NCI-H774 (cell line): Measurements from ENCODE around the gene SNRNP48.

Experiments
- DNase-seq: peaks from one replicate; lab custom pipeline; 2025; lab: John Stamatoyannopoulos, UW

Gene SNRNP48

DNA sequence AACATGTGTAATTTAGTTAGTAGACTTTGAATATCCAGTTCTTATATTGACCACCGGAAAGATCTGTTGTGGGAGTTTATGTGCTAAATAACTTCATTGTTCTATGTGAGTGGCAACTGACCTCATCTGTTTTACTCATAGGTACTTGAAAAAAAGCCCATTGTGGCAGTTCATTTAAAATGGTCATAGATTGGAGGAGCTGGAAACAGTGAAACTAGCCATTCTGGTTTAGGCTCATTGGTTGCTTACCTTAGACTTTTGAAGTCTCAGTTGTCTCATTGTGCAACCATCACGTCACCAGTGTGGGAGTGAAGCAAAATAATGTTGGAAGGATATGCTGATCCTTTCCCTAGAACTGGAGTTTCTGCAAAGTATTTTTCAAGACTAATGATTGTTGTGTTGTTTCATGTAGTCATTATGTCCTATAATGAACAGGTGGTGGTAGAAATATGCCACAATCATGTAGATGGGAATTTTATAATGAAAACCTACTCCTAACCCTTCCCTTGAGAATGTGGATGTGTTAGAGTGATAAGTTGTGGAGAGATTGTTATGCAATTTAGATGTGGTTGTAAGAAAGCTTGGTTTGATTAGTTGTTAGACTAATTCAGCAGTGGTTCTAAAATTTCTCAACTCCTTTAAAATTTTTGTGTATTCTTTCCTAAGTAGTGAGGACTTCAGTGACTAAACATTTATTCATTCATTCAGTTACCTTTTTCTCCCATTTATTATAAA is 30.2 kb upstream of the SNRNP48 start:
- peak; percentile 46 for DNase-seq

DNA sequence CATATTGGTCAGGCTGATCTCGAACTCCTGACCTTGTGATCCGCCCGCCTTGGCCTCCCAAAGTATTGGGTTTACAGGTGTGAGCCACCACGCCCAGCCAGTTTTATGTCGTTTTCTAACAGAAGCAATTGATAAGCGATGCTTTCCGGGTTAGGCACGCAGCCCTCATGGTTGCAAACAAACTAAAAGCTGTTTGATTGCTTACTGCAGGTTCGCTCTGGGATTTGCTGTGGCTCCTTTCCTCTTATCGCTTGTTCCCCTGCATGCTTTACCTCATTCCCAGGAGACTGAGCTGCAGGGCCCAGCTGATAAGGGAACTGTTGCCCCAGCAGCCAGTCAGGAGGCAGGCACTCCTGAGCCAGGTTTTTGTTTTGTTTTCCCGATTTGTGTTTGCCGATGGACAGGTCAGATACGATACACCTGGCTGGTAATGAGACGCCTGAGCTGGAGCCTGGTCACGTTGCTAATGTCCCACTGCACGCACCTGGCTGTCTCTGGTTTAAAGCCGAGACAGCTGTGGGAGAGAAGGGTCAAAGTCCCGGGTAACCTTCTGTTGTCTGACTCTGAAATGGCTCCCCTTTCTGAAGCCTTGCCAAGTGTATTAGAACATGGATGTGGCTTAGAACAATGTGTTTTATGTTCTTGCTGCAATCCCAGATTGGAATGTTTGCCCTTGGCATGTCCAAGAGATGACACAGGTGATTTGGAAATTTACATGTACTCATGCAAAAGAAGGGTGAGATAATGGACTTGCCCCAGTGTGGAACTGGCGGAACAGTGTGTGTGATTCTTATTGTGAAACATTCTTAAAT is 28.6 kb upstream of the SNRNP48 start:
- peak; percentile 94 for DNase-seq

DNA sequence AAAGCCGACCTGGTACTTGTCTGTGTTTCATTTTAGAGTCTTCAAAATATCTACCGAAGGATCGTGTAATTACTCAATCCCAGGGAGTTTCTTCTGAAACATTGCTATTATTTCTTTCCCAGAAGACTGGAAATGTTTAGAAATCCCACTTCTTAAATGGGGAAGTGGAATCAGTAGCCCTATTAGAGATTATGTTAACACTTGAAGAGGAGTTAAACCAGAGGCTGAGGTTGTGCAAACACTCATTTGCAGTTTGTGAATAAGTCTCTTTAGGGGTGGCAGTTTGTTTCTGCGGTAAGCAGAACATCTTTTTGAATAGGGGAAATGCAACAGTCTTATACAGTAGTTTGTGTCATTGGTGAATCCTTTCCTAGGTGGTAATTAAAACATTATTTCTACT is 27.2 kb upstream of the SNRNP48 start:
- peak; percentile 16 for DNase-seq

DNA sequence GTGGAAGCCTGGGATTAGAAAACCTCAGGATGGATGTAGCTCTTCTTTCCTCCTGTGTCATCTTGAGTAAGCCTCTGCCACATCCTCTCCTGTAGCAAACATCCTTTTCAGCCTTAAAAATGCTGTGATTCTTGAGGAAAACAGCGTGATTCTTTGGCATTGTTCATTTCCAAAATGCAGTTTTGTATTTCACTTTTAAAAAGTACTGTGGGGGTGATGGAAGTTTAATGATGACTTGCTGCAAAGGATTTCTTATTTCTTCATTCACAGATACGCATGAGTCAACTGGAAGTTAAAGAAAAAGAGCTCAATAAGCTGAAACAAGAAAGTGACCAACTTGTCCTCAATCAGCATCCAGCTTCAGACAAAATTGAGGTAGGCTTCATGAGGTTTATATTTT is 23.9 kb upstream of the SNRNP48 start:
- DNase-seq: no peak

DNA sequence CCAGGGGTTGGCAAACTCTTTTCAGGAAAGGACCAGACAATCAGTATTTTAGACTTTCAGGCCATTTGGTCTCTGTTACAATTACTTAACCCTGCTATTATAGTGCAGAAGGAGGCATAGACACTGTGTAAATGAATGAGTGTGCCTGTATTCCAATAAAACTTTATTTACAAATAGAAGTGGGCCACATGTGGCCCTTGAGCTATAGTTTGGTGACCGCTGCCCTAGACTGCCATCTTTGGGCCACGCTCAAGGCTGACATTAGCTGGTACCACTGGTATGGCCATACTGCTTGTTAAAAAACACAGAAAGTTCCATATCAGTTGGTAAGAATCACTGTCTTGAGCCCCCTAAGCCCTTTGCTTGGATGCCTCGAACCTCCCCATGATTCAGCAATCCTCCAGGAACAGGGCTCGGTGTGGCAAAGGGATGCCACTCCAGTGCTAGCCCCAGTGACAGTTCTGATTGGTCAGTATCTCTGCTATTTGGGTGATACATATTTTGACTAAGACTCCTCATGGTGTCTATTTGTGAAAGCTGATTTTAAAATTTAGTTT is 23.3 kb upstream of the SNRNP48 start:
- no peak for DNase-seq

DNA sequence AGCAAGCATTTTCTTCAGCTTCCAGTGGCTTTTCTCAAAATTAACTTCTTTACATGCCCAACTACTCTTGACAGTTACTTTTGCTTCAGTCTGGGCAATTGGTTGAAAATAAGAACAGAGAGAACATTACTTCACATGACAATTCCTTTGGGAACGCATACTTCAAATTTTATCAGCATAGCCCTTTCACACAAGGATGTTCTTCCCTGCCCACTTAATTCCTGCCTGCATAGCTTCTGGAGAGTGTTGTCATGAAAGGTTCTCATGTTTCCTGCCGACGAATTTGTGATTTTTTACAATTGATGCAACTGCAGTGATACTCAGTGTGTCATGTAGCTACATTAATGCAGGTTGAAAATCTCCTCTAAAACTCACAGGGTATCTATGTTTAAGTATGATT is 22.0 kb upstream of the SNRNP48 start:
- DNase-seq: no peak

DNA sequence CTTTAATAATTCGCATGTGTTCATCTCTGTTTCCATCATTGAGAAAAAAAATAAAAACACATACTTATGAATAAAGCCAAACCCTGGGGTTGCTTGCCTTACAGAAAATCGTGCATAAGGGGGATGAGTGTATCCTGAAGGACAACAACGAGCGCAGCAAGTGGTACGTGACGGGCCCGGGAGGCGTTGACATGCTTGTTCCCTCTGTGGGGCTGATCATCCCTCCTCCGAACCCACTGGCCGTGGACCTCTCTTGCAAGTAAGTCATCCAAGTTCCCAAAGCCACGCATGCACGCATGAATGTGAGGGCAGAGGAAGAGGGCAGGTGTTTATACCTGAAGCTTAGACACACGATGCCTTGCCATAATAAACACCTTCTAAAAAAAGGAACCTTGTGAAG is 20.9 kb upstream of the SNRNP48 start:
- no peak for DNase-seq

DNA sequence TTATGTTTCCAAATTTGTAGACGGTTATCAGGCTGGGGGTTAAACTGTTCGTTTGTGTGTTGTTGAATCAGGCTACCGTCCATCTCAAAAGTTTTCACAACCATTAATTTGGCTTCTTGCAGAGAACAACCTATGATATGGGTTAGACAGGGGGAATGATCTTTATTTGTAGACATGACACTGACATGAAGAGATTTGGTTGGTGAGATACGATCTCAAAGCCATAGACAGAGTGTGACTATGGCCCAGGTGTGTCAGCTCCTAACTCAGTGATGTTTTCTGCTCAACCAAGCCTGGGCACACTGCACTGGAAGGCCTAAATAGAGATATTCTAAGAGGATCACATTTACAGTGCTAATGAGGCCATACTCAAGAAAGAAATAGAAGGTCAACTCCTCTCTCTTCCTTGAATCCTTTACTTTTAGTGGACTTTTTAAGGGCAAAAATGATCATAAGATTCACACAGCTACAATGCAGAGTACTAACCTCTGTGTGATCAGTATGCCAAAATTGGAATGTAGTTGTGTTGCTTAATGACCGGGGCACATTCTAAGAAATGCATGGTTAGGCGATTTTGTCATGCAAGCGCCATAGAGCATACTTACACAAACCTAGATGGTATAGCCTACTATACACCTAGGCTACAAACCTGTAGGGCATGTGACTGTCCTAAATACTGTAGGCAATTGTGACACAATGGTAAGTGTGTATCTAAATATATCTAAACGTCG is 17.6 kb upstream of the SNRNP48 start:
- DNase-seq: no peak

DNA sequence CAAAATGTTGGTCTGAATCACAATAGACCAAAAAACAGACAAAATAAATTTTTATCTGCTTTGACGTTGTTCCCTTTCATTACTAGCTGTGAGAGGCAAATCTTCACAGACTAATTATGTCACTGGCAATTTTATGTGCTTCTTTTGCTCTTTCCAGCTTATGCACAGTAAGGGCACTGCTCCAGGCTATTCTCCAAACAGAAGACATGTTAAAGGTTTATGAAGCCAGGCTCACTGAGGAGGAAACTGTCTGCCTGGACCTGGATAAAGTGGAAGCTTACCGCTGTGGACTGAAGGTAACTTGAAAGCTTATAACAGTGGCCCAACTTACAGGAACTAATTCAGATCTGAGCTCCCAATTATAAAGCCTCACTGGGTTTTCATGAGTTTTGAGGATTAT is 15.5 kb upstream of the SNRNP48 start:
- DNase-seq: no peak

DNA sequence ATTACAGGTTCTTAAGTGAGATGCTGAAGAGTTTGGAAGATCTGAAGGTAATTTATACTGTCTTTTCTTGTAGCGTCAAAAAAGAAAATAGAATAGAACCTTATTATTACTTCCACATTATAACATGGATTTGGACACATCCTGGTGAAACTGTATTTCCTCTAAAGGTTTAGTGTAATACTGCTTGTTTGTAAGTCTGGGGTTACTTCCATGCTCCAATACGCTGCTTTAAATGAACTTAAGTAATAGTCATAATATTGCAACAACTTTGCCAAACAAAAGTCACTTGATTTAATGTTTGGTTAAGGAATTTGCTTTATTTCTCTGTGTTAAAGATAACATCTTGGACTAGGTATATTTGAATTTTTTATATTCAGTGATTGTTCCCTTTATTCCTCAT is 11.5 kb upstream of the SNRNP48 start:
- DNase-seq: no peak

DNA sequence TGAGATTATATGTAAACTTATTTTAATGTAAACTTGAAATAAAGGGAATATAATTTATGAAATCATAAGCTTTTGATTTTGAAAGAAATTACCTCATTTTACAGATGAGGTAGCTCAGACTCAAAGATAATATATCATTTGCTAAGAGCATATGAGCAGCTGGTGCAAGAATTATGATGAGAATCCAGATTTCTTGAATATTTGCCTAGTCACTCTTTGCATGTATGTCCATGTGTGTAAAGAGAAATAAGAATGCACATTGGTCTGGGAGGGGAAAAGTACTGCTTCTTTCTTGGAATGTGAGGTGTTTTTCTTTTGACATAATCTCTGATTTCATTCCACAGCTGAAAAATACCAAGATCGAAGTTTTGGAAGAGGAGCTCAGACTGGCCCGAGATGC is 11.1 kb upstream of the SNRNP48 start:
- no peak for DNase-seq

DNA sequence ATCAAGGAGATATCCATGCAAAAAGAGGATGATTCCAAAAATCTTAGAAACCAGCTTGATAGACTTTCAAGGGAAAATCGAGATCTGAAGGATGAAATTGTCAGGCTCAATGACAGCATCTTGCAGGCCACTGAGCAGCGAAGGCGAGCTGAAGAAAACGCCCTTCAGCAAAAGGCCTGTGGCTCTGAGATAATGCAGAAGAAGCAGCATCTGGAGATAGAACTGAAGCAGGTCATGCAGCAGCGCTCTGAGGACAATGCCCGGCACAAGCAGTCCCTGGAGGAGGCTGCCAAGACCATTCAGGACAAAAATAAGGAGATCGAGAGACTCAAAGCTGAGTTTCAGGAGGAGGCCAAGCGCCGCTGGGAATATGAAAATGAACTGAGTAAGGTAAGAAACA is 10.1 kb upstream of the SNRNP48 start:
- DNase-seq: no peak

DNA sequence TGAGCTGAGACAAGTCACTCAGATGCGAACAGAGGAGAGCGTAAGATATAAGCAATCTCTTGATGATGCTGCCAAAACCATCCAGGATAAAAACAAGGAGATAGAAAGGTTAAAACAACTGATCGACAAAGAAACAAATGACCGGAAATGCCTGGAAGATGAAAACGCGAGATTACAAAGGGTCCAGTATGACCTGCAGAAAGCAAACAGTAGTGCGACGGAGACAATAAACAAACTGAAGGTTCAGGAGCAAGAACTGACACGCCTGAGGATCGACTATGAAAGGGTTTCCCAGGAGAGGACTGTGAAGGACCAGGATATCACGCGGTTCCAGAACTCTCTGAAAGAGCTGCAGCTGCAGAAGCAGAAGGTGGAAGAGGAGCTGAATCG is 9.5 kb upstream of the SNRNP48 start:
- no peak for DNase-seq

DNA sequence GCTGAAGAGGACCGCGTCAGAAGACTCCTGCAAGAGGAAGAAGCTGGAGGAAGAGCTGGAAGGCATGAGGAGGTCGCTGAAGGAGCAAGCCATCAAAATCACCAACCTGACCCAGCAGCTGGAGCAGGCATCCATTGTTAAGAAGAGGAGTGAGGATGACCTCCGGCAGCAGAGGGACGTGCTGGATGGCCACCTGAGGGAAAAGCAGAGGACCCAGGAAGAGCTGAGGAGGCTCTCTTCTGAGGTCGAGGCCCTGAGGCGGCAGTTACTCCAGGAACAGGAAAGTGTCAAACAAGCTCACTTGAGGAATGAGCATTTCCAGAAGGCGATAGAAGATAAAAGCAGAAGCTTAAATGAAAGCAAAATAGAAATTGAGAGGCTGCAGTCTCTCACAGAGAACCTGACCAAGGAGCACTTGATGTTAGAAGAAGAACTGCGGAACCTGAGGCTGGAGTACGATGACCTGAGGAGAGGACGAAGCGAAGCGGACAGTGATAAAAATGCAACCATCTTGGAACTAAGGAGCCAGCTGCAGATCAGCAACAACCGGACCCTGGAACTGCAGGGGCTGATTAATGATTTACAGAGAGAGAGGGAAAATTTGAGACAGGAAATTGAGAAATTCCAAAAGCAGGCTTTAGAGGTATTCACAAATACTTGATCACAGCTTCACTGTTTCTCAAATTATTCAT is 8.9 kb upstream of the SNRNP48 start:
- DNase-seq: no peak

DNA sequence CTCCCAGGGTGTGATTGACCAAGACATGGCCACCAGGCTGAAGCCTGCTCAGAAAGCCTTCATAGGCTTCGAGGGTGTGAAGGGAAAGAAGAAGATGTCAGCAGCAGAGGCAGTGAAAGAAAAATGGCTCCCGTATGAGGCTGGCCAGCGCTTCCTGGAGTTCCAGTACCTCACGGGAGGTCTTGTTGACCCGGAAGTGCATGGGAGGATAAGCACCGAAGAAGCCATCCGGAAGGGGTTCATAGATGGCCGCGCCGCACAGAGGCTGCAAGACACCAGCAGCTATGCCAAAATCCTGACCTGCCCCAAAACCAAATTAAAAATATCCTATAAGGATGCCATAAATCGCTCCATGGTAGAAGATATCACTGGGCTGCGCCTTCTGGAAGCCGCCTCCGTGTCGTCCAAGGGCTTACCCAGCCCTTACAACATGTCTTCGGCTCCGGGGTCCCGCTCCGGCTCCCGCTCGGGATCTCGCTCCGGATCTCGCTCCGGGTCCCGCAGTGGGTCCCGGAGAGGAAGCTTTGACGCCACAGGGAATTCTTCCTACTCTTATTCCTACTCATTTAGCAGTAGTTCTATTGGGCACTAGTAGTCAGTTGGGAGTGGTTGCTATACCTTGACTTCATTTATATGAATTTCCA is 4.6 kb upstream of the SNRNP48 start:
- DNase-seq: no peak

DNA sequence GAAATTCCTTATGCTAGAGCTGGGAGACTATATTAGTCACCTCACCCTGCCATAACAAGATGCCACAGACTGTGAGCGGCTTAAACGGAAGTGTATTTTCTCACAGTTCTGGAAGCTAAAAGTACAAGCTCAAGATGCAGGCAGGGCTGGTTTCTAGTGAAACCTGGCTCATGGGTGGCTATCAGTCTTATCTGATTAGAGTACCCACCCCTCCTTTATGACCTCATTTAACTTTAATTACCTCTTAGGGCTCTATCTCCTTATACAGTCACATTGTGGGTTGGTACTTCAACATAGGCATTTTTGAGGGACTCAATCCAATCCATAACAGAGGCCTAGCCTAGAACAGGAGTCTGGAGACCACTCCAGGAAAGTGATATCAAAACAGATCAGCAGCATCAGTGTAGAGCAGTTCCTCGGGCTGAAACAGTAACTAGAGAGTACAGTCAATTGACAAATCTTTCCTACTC is 2.3 kb upstream of the SNRNP48 start:
- no peak for DNase-seq

DNA sequence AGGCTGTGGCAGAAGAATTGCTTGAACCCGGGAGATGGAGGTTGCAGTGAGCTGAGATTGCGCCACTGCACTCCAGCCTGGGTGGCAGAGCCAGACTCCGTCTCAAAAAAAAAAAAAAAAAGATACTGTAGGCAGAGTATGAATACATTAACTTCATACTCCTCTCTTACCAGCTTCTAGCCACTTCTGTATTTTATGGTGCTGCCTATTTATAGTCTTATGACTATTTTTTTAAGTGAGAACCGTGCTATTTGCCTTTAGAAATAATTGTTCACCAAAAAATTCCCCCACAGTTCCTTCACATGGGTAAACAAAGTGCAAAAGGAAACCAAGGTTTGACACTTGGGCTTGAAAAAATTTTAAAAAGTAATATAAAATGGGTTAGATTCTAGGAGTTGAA is 1.5 kb upstream of the SNRNP48 start:
- no peak for DNase-seq

DNA sequence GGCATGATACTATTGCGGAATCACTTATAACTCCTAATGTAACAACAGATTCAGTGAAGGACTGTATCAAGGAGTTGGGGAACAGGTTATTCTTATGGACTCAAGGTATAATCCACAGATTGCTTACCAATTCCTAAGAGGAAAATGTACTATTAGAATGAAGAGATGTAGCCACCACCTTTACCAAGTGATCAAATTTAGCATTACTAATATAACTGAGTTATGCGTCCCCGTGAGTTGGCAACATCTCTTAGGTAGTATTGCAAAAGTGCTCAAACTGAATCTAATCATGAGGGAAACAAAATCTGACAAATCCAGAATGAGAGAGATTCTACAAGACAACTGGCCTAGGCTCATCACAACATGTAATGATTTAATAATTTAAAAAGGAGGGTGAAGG is 777 bp upstream of the SNRNP48 start:
- no peak for DNase-seq

DNA sequence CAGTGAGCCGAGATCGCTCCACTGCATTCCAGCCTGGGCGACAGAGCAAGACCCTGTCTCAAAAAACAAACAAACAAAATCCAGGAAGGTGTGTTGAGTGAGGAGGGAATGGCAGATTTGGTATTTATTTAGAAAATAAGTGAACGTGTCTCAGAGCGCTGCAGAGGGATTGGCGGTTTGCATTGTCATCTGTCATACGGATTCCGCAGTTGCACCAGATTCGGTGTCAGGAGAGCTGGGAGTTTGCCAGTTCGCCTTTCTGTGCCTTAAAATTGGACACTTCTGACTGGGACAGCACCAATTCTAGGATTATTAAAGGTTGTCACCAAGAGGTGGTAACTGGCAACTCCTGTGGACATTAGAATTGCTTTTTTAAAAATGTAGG is 912 bp downstream of the SNRNP48 start:
- DNase-seq: no peak

DNA sequence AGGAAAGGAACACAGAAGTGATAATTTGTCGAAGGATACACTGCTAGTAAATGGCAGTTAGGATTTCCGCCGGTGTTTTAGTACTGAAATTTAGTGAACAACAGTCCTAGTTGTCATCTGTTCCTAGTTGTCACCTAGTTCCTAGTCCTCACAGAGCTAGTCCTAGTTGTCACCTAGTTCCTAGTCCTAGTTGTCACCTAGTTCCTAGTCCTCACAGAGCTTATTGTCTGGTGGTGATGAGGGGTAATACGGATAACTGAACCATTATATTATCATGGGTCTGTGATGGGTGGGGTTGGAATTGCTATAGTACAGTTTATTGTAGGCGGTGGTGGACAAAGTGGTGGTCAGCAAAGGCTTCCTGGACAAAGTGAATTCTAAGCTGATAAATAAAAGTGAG is 1.8 kb downstream of the SNRNP48 start:
- DNase-seq: no peak

DNA sequence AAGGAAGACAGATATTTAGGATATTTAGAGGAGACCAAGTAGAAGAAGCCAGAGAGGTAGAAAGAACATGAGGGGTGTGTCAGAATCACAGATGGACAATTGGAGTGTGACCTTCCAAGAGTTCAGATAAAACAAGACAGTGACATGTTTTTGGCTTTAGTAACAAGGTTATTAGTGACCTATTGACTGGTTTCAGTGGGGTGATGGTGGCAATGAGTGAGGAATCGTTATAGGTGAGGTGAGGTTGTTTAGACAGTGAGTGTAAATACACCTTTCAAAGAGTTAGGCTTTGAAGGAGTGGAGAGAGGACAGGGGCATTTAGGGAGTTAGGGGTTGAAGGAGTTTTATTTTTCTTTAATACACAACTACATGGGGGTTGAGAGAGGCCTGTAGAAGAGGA is 3.2 kb downstream of the SNRNP48 start:
- no peak for DNase-seq
